AG09309 (cell line): ENCODE data around the gene BTN2A1.

Experiments used
- DNase-seq: peaks from one replicate; pipeline ENCODE4 v3.0.0-alpha.2; 2010; ENCODE audit warnings: low read depth
- H3K4me3 ChIP-seq: 2 replicates; pipeline ENCODE4 v1.5.1; 2011; ENCODE audit warnings: mild to moderate bottlenecking, low read depth, low read length, moderate library complexity; ENCODE audit not compliant: control insufficient read depth
- CTCF ChIP-seq: IDR thresholded peaks from 2 replicates; pipeline ENCODE4 v1.5.1; 2011; ENCODE audit warnings: mild to moderate bottlenecking, low read depth, low read length, inconsistent platforms; ENCODE audit not compliant: insufficient read depth, control insufficient read depth; ENCODE audit errors: missing control alignments

The BTN2A1 gene

GRCh38 chr6:26457806-26458688, at the start of gene BTN2A1:
TSS of gene BTN2A1 (plus strand) at chr6:26457955. CDS start at chr6:26458637, 682 bp downstream.
- TF ChIP-seq CTCF: no peak
- peak within 1 kb of the TSS; percentile 89 for H3K4me3 ChIP-seq
- DNase-seq: peak; percentile 82

GRCh38 chr6:26408828-26409730, 48.7 kb upstream of the BTN2A1 start:
- DNase-seq: no peak
- TF ChIP-seq CTCF: no peak
- H3K4me3 ChIP-seq: no peak overlapping the region

- no peak for TF ChIP-seq CTCF
- H3K4me3 ChIP-seq: no peak overlapping the region
- DNase-seq: no peak
Observed at GRCh38 chr6:26411751-26412150, 46.0 kb upstream of the BTN2A1 start.

GRCh38 chr6:26412228-26412627, 45.5 kb upstream of the BTN2A1 start:
- no peak overlapping the region for H3K4me3 ChIP-seq
- no peak for DNase-seq
- TF ChIP-seq CTCF: no peak

GRCh38 chr6:26412954-26413353, 44.8 kb upstream of the BTN2A1 start:
- no peak overlapping the region for H3K4me3 ChIP-seq
- DNase-seq: no peak
- TF ChIP-seq CTCF: no peak

- no peak for TF ChIP-seq CTCF
- H3K4me3 ChIP-seq: no peak overlapping the region
- DNase-seq: no peak
Observed at GRCh38 chr6:26414281-26414680, 43.5 kb upstream of the BTN2A1 start.
